ENCODE measurements around the gene GRIN2B.

Gene GRIN2B

DNA sequence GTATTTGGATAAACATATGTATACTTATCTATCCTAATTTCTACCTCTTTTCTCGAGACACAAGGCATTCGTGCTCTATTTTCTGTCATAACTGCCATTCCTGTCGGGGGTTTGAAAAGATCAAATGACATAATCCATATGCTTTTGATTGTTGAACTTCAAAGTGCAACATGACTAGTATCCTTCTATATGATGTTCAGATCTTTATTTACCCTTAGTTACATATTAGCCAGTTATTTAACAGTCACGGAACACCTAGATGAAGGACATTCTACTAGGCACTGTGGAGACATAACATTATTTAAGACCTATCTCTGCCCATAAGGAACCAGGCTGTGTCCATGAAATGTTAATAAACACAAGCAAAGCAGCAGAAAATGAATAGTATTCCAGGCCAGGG lies 11.2 kb upstream of the GRIN2B start:
- TF ChIP-seq, protein P1, sequence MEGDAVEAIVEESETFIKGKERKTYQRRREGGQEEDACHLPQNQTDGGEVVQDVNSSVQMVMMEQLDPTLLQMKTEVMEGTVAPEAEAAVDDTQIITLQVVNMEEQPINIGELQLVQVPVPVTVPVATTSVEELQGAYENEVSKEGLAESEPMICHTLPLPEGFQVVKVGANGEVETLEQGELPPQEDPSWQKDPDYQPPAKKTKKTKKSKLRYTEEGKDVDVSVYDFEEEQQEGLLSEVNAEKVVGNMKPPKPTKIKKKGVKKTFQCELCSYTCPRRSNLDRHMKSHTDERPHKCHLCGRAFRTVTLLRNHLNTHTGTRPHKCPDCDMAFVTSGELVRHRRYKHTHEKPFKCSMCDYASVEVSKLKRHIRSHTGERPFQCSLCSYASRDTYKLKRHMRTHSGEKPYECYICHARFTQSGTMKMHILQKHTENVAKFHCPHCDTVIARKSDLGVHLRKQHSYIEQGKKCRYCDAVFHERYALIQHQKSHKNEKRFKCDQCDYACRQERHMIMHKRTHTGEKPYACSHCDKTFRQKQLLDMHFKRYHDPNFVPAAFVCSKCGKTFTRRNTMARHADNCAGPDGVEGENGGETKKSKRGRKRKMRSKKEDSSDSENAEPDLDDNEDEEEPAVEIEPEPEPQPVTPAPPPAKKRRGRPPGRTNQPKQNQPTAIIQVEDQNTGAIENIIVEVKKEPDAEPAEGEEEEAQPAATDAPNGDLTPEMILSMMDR (IDR thresholded peaks at IDR 0.05; ENCODE audit: low read depth, low read length, missing control alignments), result no peak
- H3K27ac ChIP-seq, result no peak overlapping the region
- no peaks in the 10 kb centered on the region for H3K36me3 ChIP-seq (replicated peaks)
- no peaks in the 10 kb centered on the region for H3K27me3 ChIP-seq (replicated peaks)
- in situ Hi-C loops (cut with HindIII; ENCODE audit: low pct_ligation_motif_present, low sequenced_read_pairs), result no loop called here
- no peak for DNase-seq
- H3K4me3 ChIP-seq (ENCODE audit: low read depth, low read length), result no peak overlapping the region

DNA sequence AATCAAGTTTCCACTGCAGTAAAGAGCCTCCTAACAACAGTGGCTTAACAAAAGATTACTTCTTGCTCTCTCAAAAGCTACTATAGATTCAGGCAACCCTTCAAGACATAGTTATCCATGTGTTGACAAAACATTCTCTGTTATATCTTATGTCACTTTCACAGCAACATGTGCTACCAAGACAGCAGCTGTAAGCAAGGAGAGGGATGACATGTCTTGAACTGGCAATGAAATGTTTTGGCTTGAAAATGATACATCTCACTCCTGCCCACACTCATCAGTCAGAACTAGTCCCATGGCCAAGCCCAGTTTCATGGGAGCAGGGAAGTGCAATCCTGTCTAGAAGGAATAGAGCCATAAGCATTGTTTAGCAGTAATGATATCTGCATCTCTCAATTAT lies 10.7 kb upstream of the GRIN2B start:
- in situ Hi-C loops (cut with HindIII; ENCODE audit: low pct_ligation_motif_present, low sequenced_read_pairs), result no loop called here
- no peak overlapping the region for H3K27ac ChIP-seq
- TF ChIP-seq, protein P1 (IDR thresholded peaks at IDR 0.05; ENCODE audit: low read depth, low read length, missing control alignments), result no peak
- DNase-seq, result no peak
- no peaks in the 10 kb centered on the region for H3K36me3 ChIP-seq (replicated peaks)
- H3K4me3 ChIP-seq (ENCODE audit: low read depth, low read length), result no peak overlapping the region
- H3K27me3 ChIP-seq (replicated peaks), result no peaks in the 10 kb centered on the region

DNA sequence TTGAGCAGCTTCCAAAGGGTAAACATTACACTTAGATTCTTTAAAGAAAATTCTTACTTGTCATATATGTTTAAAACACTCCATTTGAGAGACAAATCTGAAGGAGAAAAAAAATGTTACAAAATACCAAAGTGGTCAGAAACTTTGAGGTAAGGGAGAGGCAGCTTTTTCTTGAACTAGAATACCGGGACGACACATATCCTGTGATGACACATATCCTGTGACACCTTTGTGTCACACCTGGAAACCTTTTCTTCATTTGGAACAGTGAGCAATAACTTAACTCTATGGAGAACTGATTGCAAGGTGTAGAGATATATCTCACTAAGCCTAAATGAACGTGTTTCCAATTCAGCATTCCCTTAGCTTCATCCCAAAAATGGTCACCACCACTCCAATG lies 4.6 kb upstream of the GRIN2B start:
- no peaks in the 10 kb centered on the region for H3K36me3 ChIP-seq (replicated peaks)
- H3K4me3 ChIP-seq (ENCODE audit: low read depth, low read length), result no peak overlapping the region
- H3K27me3 ChIP-seq (replicated peaks), result no peaks in the 10 kb centered on the region
- no peak overlapping the region for H3K27ac ChIP-seq
- DNase-seq, result no peak
- TF ChIP-seq, protein P1 (IDR thresholded peaks at IDR 0.05; ENCODE audit: low read depth, low read length, missing control alignments), result no peak
- in situ Hi-C loops (cut with HindIII; ENCODE audit: low pct_ligation_motif_present, low sequenced_read_pairs), result no loop called here

DNA sequence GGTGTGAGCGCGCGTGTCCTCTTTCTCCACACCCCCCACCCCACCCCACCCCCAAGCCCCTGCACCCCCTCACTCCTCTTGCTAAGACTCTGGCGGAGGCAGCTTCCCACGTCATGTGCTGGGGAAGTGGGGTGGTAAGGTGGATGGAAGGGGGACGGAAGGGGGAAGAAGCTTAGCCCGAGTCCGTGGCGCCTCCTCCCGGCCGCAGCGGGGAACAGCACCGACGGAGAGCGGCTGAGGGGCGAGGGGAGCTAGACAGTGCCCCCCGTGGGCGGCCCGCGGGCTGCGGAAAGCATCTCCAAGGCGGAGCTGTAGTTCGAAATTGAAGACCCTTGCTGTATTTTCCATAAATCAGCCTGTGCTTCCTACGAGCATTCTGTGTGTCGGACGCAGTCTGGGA lies 588 bp upstream of the GRIN2B start:
- in situ Hi-C loops (cut with HindIII; ENCODE audit: low pct_ligation_motif_present, low sequenced_read_pairs), result no loop called here
- Histone ChIP-seq H3K27ac (no peak overlapping the region), H3K27me3 (replicated peaks) (peaks cover 9% of the 10 kb centered on the region), H3K36me3 (replicated peaks) (no peaks in the 10 kb centered on the region), H3K4me3 (ENCODE audit: low read depth, low read length) (no peak overlapping the region)
- TF ChIP-seq, protein P1 (IDR thresholded peaks at IDR 0.05; ENCODE audit: low read depth, low read length, missing control alignments), result peak; percentile 34
- no peak for DNase-seq

DNA sequence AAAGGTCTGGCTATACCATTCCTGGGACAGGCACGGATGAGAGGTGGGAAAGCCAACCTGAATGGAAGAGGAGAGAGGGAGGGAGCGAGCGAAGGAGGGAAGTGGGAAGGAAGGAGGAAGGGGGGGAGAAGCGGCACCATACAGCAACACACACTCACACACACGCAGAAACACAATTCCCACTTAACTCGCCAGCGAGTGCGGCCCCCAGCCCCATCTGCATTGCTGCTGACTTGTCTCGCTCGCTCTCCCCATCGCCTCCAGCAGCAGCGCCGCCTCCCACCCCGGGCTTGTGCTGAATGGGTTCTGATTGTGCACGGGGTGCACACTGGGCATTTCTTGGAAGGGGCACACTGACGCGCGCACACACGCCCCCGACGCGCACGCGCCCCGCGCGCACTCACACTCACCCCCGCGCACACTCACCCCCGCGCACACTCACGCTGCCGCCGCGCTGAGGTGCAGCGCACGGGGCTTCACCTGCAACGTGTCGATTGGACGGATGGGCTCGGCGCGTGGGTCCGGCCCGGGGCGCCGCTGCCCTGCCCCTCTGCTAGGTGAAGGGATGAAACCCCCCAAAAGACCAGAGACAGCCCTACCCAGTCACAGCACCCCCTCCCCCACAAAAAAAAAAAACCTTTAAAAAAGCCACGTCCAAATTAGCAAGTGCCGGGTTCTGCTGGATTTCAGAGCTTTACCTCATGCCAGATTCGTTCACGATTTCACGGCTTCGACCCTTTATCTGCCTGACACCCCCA lies 685 bp downstream of the GRIN2B start:
- H3K27ac ChIP-seq, result no peak overlapping the region
- in situ Hi-C loops (cut with HindIII; ENCODE audit: low pct_ligation_motif_present, low sequenced_read_pairs), result no loop called here
- no peak overlapping the region for H3K4me3 ChIP-seq (ENCODE audit: low read depth, low read length)
- peaks cover 9% of the 10 kb centered on the region for H3K27me3 ChIP-seq (replicated peaks)
- no peaks in the 10 kb centered on the region for H3K36me3 ChIP-seq (replicated peaks)
- no peak for DNase-seq
- TF ChIP-seq, protein P1 (IDR thresholded peaks at IDR 0.05; ENCODE audit: low read depth, low read length, missing control alignments), result no peak
